Right renal cortex interstitium (tissue), 3 donors: Measurements from ENCODE around the gene KCNS3. TPM values are rescaled to one million over a fixed set of nuclear protein-coding genes. Genes with fewer than 3 reads are reported as not detected.

Source experiments
- DNase-seq, 3 donors: peaks; one replicate each; pipeline ENCODE4 v3.0.0-alpha.2; 2013; ENCODE audit warnings: low read depth in 3 of 3, low spot score in 2 of 3
- polyA plus RNA-seq, 3 donors: library from polyadenylated mRNA; unstranded; fragments of 120-200 nt; gene quantifications; one replicate each; pipeline ENCODE4 v1.2.1, GENCODE V29; 2013; ENCODE audit not compliant: insufficient read length in 3 of 3

The KCNS3 gene
- polyA plus RNA-seq, 3 donors: 5.4 to 11.8 (median 8.1) TPM

DNA sequence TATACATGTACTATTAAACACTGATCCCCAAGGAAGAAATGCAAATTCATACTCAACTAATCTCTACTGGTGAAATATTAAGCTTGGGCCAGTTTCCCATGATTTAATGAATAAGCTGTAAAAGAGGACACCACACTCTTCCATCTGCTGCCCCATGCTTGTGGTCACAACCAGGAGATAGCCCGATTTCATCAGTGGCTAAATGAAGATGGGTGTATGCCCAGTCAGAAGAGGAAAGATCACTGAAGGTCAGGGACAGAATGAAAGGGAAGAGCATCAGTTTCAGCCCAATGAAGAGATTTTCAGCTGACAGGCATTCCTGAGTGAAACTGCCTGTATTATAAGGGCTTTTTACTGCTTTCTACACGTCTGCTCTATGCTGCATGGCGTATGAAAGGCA is 103.5 kb downstream of the KCNS3 start:
- no peak for DNase-seq

Other genes with a start within 250 kb of the KCNS3 start
- 10 to 100 TPM; 35.8 to 38.0 (median 37.8) TPM for gene SMC6, start 124.9 kb upstream of the KCNS3 start, polyA plus RNA-seq
- gene GEN1, start 124.5 kb upstream of the KCNS3 start, polyA plus RNA-seq: 10 to 100 TPM; 10.3 to 12.7 (median 11.9) TPM
- not detected for gene MSGN1, start 62.2 kb upstream of the KCNS3 start, polyA plus RNA-seq